ENCODE results near the gene FGF11.
"Not testable (repeated sequence)": the region's sequence is repeated elsewhere in the genome, so short reads cannot be mapped to it uniquely, and the experiment has no call there.

Gene FGF11

DNA sequence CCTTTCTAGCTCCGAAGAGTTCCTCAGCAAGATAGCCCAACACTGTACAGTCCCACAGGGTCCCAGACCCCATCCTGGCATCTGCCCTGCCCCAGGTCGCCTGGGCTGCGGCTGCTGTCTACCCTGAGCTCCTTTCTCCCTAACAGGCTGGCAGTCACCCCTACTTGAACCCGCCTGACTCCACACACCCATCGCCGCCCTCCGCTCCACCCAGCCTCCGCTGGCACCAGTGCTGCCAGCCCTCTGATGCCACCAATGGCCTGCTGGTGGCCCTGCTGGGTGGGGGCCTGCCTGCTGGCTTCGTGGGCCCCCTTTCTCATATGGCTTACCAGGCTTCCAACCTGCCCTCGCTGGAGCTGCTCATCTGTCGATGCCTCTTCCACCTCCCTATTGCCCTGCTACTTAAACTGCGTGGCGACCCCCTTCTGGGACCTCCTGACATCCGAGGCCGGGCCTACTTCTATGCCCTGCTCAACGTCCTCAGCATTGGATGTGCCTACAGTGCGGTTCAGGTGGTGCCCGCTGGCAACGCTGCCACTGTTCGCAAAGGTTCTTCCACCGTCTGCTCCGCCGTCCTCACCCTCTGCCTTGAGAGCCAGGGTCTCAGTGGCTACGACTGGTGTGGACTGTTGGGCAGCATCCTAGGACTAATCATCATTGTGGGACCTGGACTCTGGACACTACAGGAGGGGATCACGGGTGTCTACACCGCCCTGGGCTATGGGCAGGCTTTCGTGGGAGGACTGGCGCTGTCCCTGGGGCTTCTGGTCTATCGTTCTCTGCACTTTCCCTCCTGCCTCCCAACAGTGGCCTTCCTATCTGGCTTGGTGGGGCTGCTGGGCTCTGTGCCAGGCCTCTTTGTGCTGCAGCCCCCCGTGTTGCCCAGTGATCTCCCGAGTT is 42.8 kb downstream of the FGF11 start:
- DNase-seq = not testable (repeated sequence)

DNA sequence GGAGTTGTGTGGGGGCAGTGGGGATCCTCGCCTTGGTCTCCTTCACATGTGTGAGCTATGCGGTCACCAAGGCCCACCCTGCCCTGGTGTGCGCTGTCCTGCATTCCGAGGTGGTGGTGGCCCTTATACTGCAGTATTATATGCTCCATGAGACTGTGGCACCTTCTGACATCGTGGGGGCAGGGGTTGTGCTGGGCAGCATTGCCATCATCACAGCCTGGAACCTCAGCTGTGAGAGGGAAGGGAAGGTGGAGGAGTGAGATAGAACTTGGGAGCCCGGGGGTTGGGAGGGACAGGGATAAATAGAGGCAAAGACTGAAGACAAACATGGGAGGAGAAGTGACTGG is 43.4 kb downstream of the FGF11 start:
- DNase-seq = not testable (repeated sequence)

- DNase-seq = peak; percentile 87
These were observed 44.1 kb downstream of the FGF11 start for GRCh38 chr17:7483255-7484066.

GRCh38 chr17:7484067-7484918 is 45.0 kb downstream of the FGF11 start, which contains the start of gene POLR2A:
TSS of gene POLR2A (plus strand) at chr17:7484366.
- DNase-seq = peak; percentile 92

- DNase-seq = no peak
These were observed 45.6 kb downstream of the FGF11 start for GRCh38 chr17:7484919-7485377.

DNA sequence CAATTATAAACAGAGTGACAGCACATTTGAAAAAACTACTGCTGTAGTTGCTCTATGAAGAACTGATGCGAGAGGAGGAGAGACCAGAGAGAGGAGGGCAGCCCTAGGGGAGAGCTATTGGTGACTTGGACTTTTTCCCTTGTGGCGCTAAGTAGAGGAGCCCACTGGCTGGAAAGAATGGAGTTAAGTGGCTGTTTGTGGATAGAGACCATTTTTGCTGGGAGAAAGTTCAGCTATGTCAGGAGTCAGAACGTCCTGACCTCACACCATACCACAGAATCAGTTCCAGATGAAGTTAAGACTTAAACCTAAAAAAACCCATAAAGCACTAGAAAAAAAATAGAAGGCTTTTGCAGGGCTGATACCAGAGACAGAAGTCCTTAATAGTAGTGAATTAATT is 46.9 kb downstream of the FGF11 start:
- DNase-seq = no peak

DNA sequence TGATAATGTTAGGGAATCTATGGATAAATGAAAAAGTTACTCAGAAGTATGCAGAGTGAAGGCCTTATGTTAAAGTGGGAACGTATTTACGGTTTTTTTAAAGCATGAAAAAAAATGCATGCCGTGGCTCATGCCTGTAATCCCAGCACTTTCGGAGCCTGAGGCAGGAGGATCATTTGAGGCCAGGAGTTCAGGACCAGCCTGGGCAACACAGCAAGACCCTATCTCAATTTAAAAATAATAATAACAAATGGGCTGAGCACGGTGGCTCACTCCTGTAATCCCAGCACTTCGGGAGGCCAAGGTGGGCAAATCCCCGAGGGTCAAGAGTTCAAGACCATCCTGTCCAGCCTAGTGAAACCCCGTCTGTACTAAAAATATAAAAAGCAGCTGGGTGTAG is 50.8 kb downstream of the FGF11 start:
- DNase-seq = no peak

- no peak for DNase-seq
These were observed 52.3 kb downstream of the FGF11 start for GRCh38 chr17:7491583-7491982.

GRCh38 chr17:7493941-7494340 is 54.6 kb downstream of the FGF11 start:
- no peak for DNase-seq
